HL-60/S4 treated with retinoic acid at 250 ng/mL for 4 days and 3 days (cell line): ENCODE results near the gene BRI3BP.

Source experiments
- in situ Hi-C: fragments of 300-500 bp; cut with MboI; formaldehyde crosslinking; loops from 2 replicates; pipeline ENCODE4 v1.7.0; 2022; ENCODE audit warnings: low sequenced_read_pairs

The BRI3BP gene, protein sequence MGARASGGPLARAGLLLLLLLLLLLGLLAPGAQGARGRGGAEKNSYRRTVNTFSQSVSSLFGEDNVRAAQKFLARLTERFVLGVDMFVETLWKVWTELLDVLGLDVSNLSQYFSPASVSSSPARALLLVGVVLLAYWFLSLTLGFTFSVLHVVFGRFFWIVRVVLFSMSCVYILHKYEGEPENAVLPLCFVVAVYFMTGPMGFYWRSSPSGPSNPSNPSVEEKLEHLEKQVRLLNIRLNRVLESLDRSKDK

DNA sequence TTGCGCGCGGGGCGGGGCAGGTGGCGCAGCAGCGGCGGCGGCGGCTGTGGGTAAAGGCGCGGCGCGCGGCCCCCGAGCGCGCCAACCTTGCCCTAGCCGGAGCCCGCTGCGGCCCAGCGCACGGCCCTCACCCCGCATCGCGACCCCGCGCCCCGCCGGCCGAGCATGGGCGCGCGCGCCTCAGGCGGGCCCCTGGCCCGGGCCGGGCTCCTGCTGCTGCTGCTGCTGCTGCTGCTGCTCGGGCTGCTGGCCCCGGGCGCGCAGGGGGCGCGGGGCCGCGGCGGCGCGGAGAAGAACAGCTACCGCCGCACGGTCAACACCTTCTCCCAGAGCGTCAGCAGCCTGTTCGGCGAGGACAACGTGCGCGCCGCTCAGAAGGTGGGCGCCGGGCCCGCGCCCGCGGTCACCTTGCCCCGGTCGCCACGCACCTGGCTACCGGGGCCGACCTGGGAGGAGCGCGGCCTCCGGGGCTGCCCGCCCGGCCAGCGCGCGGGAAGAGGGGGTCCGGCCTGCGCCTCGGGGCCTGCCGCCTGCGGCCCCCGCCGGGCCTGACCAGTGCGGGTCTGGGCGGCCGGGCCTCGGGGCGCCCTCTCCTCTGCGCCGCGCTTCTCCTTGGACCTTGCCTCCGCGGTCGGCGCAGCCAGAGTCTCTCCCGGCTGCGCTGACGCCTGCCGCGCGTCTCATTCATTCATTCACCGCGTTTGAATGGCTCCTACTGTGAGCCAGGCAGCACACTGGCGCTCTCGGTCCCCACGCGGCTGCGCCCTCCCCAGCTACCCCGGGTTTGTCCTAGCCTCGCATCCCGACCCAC lies at the start of gene BRI3BP:
TSS of gene BRI3BP (plus strand) at position 20 of the 811 bp plus-strand sequence. CDS start at position 166, 146 bp downstream.
- in situ Hi-C loops, result no loop called here

- in situ Hi-C loops, result no loop called here
These were observed 47.0 kb upstream of the BRI3BP start for GRCh38 chr12:124946447-124946793.

GRCh38 chr12:124947013-124947412 lies 46.4 kb upstream of the BRI3BP start:
- in situ Hi-C loops, result no loop called here

GRCh38 chr12:124947561-124948398 lies 45.7 kb upstream of the BRI3BP start:
- in situ Hi-C loops, result no loop called here

GRCh38 chr12:124949066-124949465 lies 44.4 kb upstream of the BRI3BP start:
- in situ Hi-C loops, result no loop called here

GRCh38 chr12:124949779-124950728 lies 43.4 kb upstream of the BRI3BP start:
- in situ Hi-C loops, result no loop called here

- in situ Hi-C loops, result no loop called here
These were observed 41.1 kb upstream of the BRI3BP start for GRCh38 chr12:124952295-124952694.

DNA sequence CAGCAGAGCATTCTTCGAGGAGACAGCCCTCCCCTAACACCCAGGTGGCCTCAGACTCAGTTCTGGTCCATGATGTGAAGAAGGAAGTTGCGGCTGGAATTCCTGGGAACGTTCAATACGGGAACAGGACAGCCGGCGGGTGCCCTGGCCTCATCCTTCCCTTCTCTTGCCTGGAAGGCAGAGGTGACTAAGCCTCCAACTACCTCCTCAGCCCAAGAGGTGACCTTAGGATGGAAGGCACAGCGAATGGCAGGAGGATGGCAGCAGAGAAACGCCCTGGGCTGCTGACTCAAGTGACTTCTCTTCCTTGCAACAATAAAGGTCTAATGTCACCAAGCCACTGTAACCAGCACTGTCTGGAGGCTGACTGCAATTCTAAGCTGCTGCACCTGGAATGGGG lies 40.6 kb upstream of the BRI3BP start:
- in situ Hi-C loops, result no loop called here

- in situ Hi-C loops, result no loop called here
These were observed 39.6 kb upstream of the BRI3BP start for GRCh38 chr12:124953689-124954405.

GRCh38 chr12:124954771-124955170 lies 38.7 kb upstream of the BRI3BP start:
- in situ Hi-C loops, result no loop called here

DNA sequence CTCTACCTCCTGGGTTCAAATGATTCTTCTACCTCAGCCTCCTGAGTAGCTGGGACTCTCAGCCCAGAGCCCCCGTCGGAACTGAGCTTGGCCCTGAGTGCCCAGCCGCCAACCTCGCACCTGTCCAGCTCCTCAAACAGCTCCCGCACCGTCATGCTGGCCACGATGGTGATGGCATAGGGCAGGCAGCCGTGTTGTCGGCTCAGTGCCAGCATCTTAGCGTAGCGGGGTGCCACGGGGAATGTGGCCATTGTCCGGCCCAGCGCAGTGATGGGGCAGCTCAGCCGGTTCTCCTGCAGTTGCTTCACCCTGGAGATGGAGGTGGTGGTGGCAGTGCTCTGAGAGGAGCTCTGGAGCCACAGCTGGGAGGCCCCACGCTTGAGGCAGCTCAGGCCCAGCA lies 36.9 kb upstream of the BRI3BP start:
- in situ Hi-C loops, result no loop called here

- in situ Hi-C loops, result no loop called here
These were observed 32.4 kb upstream of the BRI3BP start for GRCh38 chr12:124961055-124961454.

GRCh38 chr12:124963211-124963610 lies 30.2 kb upstream of the BRI3BP start:
- in situ Hi-C loops, result no loop called here

DNA sequence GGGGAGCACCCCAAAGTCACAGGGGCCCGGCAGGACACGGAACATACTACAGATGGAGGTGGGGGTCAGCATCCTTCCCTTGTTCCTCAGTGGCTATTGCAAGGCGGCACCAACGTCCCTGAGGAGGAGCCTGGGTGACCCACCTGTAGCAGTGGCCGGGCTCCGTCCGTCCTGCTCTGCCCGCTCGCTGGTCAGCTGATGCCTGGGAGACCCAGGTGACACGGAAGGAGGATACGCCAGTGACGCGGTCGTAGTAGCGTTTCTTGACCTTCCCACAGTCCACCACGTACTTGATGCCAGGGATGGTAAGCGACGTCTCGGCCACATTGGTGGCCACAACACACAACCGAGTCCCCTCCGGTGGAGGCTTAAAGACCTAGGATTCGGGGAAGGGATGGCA lies 29.2 kb upstream of the BRI3BP start:
- in situ Hi-C loops, result no loop called here

DNA sequence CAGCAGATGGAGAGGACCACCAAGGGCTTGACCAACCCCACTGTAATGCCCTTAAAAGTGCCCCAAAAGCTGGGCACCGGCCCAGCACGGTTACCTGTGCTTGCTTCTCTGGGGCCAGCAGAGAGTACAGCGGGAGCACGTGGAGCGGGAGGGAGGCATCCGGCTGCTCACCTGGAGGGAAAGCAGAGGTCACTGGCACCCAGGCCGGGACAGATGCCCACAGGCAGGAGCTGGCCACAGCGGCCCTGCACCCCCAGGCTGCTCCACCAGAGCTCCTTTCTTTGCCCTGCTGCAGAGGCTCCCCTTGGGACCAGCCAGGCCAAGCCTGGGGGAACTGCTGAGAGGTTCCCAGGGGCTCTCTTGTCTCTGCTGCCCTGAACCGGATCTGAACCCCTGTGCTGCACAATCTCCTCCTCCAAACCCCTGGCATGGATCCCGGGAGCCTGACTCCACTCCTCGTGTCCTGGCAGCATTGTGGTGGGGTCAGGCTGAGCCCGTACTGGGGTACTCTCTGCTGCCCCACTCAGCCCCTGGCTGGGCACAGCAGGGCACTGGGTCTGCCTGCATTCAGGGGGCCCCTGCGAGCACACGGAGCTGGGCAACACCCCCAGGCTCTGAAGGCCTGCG lies 28.5 kb upstream of the BRI3BP start:
- in situ Hi-C loops, result no loop called here

DNA sequence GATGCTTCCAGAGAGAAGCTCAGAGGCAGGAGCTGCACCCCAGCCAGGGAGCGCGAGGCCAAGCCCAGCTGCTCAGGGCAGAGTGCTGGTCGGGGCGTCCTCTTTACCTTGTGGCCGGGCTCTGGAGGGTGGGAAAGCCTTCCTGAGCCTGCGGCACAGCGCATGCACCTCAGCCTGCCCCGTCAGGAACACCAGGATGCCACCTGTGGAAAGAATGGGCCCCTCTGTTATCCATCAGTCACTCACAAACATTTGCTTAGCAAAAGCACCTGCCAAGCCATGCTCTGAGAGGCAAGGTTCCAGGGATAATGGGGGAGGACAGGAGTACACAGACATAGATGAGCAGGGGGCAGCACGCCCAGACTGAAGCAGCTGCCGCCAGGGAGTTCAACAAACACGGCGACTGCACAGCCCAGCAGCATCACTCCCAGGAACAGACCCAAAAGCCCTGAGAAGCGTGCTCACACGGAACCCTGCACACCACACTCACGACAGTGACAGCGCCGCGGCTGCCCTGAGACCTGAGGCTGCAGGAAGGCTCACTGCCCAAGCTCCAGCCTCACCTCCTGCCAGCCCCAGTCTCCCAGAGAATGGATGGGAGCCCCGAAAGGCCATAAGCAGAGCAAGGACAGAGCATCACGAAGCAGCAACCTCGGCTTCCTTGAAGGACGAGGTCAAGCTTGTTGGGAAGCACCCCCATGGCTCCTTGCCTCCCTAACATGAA lies 26.3 kb upstream of the BRI3BP start:
- in situ Hi-C loops, result no loop called here

DNA sequence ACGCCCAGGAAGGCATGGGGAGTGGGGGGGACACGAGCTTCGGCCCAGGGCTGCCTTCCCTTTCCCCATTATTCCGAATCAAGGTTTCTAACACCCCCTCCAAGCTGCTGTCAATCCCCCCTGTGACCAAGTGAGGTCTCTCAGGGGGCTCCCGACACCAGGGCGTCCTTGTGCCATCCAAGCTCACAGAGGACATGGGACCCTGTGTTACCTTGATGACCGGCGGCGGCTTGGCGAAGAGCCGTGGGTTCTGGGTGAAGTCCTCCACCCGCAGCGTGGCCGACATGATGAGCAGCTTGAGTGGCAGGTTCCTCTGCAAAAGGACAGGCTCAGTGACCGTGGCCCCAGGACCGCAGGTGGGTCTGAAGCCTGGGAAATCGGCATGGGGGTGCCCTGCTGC lies 24.8 kb upstream of the BRI3BP start:
- in situ Hi-C loops, result no loop called here

DNA sequence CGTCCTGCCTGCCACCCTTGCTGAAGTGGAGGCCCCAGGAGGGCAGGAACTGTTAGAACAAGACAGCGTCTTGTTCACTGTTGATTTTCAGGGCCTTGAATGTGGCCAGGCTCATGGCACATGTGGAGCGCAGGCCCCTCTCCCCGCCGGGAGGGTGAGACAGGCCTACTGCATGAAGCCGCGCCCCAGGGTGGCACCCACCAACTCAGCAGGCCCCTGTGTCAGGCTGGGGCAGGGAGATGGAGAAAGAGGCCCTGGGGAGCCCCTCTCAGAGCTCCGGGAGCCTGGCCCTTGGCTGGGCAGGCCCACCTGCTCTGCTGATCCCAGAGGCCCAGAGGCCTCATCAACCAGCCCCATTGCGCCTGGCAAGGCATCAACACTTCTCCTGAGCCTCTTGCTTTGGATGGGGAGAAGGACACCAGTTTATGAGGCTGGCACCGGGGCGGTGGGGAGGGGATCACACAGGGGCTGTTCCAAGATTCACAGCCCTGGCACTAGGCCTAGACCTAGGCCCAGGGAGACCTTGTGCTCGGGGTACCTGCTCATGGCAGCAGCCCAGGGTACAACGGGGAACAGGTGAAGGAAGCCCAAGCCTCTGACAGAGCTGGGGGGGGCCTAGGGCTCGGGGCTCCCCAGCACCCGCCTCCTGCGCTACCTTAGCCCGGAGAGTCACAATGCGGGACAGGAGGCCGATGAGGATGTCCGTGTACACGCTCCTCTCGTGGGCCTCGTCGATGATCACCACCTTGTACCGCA lies 22.6 kb upstream of the BRI3BP start:
- in situ Hi-C loops, result no loop called here
